Central memory CD8-positive, alpha-beta T cell (primary cell): ENCODE measurements around the gene ZC3H18.

Experiments used
- ATAC-seq: fragments of 150-1000 bp; cut with Tn5 transposase; replicated peaks from 2 replicates; pipeline ENCODE4 v1.10.0; 2022; ENCODE audit warnings: mild to moderate bottlenecking, moderate FRiP score, moderate number of reproducible peaks; ENCODE audit not compliant: poor library complexity, severe bottlenecking; ENCODE audit errors: extremely low read depth
- DNase-seq, 2 donors: peaks; one replicate each; pipeline ENCODE4 v3.0.0; 2021; ENCODE audit warnings: low spot score in 2 of 2
- H3K27ac Mint-ChIP-seq: one replicate; pipeline ENCODE4 v1.8.0; 2022; ENCODE audit warnings: low read depth, mild to moderate bottlenecking, moderate library complexity, mixed read lengths
- H3K27me3 Mint-ChIP-seq: one replicate; pipeline ENCODE4 v1.8.0; 2022; ENCODE audit warnings: mixed read lengths
- H3K36me3 Mint-ChIP-seq: one replicate; pipeline ENCODE4 v1.8.0; 2022; ENCODE audit warnings: mild to moderate bottlenecking, moderate library complexity, mixed read lengths; ENCODE audit not compliant: insufficient read depth
- H3K4me1 Mint-ChIP-seq: one replicate; pipeline ENCODE4 v1.8.0; 2022; ENCODE audit warnings: mixed read lengths
- H3K4me3 Mint-ChIP-seq: one replicate; pipeline ENCODE4 v1.8.0; 2022; ENCODE audit warnings: mild to moderate bottlenecking, moderate library complexity, mixed read lengths
- H3K9me3 Mint-ChIP-seq: one replicate; pipeline ENCODE4 v1.8.0; 2022; ENCODE audit warnings: mixed read lengths

The ZC3H18 gene

GRCh38 chr16:88631384-88631783 lies 61.2 kb downstream of the ZC3H18 start:
- ATAC-seq (no peak), DNase-seq (no peak)
- no peak overlapping the region for H3K4me3 Mint-ChIP-seq
- H3K9me3 Mint-ChIP-seq, result no peaks in the 10 kb centered on the region
- H3K36me3 Mint-ChIP-seq, result peaks cover 47% of the 10 kb centered on the region
- H3K4me1 Mint-ChIP-seq, result peaks cover 12% of the 10 kb centered on the region
- no peak overlapping the region for H3K27ac Mint-ChIP-seq
- H3K27me3 Mint-ChIP-seq, result no peaks in the 10 kb centered on the region

DNA sequence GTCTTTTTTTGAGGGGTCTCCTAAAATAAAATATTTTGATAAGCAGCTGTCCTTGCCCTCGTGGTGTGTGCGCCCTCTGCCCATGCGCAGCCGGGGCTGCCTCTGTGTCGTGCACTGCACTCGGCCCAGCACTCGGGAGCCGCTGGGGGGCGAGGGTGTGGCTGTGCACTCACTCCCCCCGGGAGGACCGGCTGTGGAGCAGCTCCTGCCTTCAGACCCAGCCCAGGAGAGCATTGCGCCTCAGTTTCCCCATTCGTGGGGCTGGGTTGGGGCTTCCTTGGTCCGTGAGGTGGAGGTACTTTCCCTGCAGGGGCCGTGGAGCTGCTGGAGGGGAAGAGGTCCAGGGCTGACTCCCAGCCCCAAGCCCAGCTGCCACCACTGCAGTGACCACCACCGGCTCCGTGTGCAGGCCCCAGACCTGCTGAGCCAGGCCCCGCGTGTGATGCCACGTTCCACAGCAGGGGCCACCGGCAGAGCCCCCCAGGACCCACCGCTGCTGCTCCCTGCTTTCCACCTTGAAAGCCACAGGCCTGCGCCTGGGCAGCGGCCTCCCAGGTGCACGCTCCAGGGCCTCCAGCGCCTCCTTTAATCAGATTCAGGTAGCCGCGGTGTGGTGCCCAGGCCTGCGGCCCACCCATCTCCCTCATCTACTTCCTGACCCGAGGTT lies 61.9 kb downstream of the ZC3H18 start:
- peaks cover 14% of the 10 kb centered on the region for H3K4me1 Mint-ChIP-seq

DNA sequence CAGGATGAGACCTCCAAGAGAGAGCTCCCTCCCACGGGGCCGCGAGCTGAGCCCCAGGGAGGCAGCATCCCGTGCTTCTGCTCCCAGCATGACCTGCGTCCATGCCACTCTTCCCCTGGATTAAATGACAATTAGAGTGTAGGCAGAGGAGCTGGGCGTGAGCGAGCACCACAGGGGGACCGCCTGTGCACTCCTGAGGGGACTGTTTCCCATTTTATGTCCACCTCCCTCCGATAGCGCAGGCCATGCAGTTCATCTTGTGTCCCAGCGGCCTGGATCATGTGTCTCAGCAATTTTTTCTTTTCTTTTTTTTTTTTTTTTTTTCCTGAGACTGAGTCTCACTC lies 62.4 kb downstream of the ZC3H18 start:
- ATAC-seq (no peak), DNase-seq (no peak)
- H3K36me3 Mint-ChIP-seq, result peaks cover 44% of the 10 kb centered on the region
- H3K4me3 Mint-ChIP-seq, result peak overlapping the region; percentile 13
- H3K4me1 Mint-ChIP-seq, result peaks cover 19% of the 10 kb centered on the region
- no peaks in the 10 kb centered on the region for H3K27me3 Mint-ChIP-seq
- H3K27ac Mint-ChIP-seq, result peak overlapping the region; percentile 74
- H3K9me3 Mint-ChIP-seq, result no peaks in the 10 kb centered on the region

More for the DNA sequence above, 61.9 kb downstream of the ZC3H18 start:
- H3K27ac Mint-ChIP-seq, result peak overlapping the region; percentile 74
- no peak for DNase-seq
- H3K9me3 Mint-ChIP-seq, result no peaks in the 10 kb centered on the region
- no peak for ATAC-seq
- peaks cover 45% of the 10 kb centered on the region for H3K36me3 Mint-ChIP-seq
- no peaks in the 10 kb centered on the region for H3K27me3 Mint-ChIP-seq
- peak overlapping the region; percentile 13 for H3K4me3 Mint-ChIP-seq

GRCh38 chr16:88633684-88634140 lies 63.5 kb downstream of the ZC3H18 start:
- H3K27me3 Mint-ChIP-seq, result no peaks in the 10 kb centered on the region
- H3K4me3 Mint-ChIP-seq, result peak overlapping the region; percentile 87
- peaks cover 43% of the 10 kb centered on the region for H3K36me3 Mint-ChIP-seq
- peak overlapping the region; percentile 74 for H3K27ac Mint-ChIP-seq
- peaks cover 31% of the 10 kb centered on the region for H3K4me1 Mint-ChIP-seq
- no peaks in the 10 kb centered on the region for H3K9me3 Mint-ChIP-seq
- peak; percentile 54 to 60 for DNase-seq
- ATAC-seq, result peak; percentile 47

DNA sequence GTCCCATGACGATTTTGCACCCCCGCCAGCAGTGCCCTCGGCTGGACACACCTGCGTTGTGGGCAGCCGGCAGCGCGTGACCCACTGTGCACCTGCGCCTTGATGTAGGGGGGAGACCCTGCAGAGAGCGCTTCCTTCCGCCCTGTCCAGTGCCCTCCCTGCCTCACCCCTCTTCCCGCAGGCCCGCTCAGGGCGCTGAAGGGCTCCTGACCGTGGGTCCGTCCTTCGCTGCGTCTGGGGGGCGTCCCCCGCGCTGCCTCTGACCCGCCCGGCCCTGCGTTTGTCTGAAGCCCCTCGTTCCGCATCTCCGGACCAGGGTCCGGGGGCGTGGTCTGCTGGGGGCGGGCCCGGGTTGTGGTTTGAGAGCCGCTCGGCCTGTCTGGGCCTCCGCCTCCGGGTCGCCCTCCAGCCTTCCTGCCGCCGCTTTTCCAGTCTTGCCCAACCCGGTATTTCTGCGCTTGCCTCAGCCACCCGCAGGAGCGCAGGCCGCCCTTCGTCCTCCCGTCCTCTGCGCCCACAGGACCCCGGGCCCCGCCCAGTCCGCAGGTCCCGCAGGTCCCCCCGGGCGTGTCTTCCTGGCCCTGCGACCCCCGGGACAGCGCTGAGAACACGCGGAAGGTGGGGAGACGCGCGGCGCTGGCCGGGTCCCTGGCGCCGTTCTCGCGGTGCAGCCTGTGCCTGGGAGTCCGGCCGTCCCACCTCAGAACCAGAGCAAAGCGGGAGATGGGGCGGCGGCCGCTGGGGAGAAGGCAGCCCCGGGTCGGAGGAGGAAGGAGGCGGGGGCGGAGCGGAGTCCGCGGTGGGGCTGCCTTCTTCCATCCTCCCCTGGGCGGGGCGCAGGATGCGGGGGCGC lies 64.2 kb downstream of the ZC3H18 start:
- Mint-ChIP-seq H3K27ac (peak overlapping the region; percentile 74), H3K4me3 (peak overlapping the region; percentile 87), H3K4me1 (peaks cover 33% of the 10 kb centered on the region), H3K27me3 (no peaks in the 10 kb centered on the region), H3K9me3 (no peaks in the 10 kb centered on the region), H3K36me3 (peaks cover 37% of the 10 kb centered on the region)
- peak; percentile 38 for ATAC-seq
- DNase-seq, result peak; percentile 54 to 55

DNA sequence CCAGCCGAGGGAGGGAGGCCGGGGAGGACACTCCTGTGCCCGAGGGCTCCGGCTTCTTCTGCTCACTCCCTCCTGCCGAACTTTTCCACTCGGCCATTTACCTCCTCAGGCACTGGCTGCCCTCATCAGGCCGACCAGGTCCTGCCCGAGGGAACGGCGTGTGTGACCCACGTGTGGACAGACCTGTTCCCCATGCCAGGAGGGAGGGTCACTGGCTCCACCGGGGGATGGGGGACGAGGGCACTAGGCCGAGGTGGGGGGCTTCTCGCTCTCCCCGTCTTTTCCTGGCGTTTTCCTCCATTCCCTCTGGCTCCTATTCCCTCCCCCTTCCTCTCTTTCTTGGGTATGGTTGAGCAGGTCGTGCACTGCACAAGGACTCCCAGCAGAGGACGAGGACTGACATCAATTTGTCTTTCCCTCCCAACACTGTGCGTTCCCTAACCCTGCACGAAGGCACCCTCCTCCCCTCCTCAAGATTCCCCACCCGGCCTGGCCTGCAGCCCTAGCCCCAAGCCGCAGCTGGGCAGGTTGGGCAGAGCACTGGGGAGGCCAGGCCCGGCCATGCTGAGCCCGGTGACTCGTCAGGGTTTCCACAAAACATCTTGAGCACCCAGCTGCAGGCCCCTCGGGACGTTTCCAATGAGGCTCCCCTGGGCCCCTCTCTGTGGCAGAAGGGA lies 64.9 kb downstream of the ZC3H18 start:
- ATAC-seq (no peak), DNase-seq (no peak)
- Mint-ChIP-seq H3K27me3 (peaks cover 3% of the 10 kb centered on the region), H3K4me1 (peaks cover 37% of the 10 kb centered on the region), H3K27ac (peak overlapping the region; percentile 74), H3K9me3 (no peaks in the 10 kb centered on the region), H3K36me3 (peaks cover 33% of the 10 kb centered on the region), H3K4me3 (peak overlapping the region; percentile 87)

DNA sequence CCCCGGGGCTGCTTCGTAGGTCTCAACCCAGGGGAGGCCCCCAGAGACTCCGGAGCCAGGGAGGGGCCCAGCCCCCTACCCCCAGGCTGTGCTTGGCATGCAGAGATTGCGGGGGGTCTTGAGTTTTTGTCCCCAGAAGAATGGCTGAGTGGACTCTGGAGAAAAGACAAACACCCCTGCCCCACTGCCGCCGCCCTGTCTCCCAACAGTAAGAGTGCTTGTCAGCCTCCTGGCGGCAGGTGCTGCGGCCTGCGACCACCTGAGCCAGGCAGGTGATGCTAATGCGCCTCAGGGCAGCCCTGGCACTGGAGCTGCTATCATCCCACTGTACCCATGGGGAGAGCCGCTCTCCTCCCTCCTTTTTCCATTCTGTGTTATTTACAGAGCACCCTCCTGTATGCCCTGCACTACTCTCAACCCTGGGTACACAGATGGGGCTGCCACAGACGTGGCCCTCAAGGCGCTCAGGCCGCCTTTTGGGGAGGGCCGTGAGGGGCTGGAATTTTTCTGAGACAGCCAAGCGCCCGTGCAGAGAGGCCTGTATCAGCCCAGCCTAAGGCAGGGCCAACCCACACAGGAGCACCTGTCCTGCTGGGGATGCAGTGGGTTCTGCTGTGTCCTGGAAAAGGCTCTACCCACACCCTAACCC lies 65.6 kb downstream of the ZC3H18 start:
- Mint-ChIP-seq H3K27me3 (peaks cover 9% of the 10 kb centered on the region), H3K27ac (peak overlapping the region; percentile 74), H3K9me3 (no peaks in the 10 kb centered on the region), H3K36me3 (peaks cover 37% of the 10 kb centered on the region), H3K4me1 (peaks cover 44% of the 10 kb centered on the region), H3K4me3 (peak overlapping the region; percentile 87)
- ATAC-seq (no peak), DNase-seq (no peak)

GRCh38 chr16:88636488-88637265 lies 66.5 kb downstream of the ZC3H18 start:
- Mint-ChIP-seq H3K9me3 (no peaks in the 10 kb centered on the region), H3K4me1 (peaks cover 45% of the 10 kb centered on the region), H3K27ac (peak overlapping the region; percentile 93), H3K4me3 (peak overlapping the region; percentile 47), H3K36me3 (peaks cover 33% of the 10 kb centered on the region), H3K27me3 (peaks cover 9% of the 10 kb centered on the region)
- DNase-seq (no peak), ATAC-seq (peak; percentile 10)

DNA sequence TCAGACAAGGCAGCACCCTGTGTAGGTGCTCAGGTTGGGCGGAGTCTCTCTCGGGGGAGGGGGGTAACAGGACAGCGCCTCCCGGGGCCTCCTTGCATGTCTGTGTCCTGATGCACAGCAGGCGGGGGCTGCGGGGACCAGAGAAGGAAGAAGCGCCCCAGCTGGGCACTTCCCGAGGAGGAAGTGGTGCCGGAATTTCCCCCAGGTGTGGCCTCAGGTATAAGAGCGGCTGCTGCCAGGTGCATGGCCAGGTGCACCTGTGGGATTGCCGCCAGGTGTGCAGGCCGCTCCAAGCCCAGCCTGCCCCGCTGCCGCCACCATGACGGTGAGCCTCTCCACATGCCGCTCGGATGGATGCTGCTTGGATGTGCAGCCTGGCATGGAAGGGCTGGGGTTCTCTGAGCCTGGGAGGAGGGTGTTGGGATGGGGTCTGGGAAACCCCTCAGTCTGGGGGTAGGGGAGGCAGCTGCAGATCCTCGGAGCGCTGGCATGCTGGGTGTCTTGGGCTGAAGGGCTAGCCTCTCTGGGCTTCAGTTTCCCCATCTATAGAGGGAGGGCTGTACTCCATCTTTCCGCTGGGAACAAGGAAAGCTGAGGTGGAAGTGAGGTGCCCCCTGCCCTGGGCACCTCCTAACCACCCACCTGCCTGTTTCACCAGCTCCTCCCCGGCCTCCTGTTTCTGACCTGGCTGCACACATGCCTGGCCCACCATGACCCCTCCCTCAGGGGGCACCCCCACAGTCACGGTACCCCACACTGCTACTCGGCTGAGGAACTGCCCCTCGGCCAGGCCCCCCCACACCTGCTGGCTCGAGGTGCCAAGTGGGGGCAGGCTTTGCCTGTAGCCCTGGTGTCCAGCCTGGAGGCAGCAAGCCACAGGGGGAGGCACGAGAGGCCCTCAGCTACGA lies 68.4 kb downstream of the ZC3H18 start, which contains the start of gene IL17C:
IL17C (plus strand) TSS at position 250 of the 908 bp plus-strand sequence; CDS start at position 320, 70 bp downstream.
- no peak for DNase-seq

GRCh38 chr16:88639231-88640038 lies 69.2 kb downstream of the ZC3H18 start:
- peak overlapping the region; percentile 6 for H3K4me3 Mint-ChIP-seq
- H3K4me1 Mint-ChIP-seq, result peaks cover 54% of the 10 kb centered on the region
- no peak for ATAC-seq

More for the DNA sequence above, 68.4 kb downstream of the ZC3H18 start, which contains the start of gene IL17C:
- Mint-ChIP-seq H3K4me3 (peak within 1 kb of the TSS; percentile 47), H3K9me3 (no peaks in the 10 kb centered on the region), H3K27me3 (peaks cover 9% of the 10 kb centered on the region), H3K4me1 (peaks cover 53% of the 10 kb centered on the region), H3K27ac (peak within 1 kb of the TSS; percentile 93), H3K36me3 (peaks cover 38% of the 10 kb centered on the region)
- ATAC-seq, result no peak

More at GRCh38 chr16:88639231-88640038, 69.2 kb downstream of the ZC3H18 start:
- peaks cover 37% of the 10 kb centered on the region for H3K36me3 Mint-ChIP-seq
- H3K9me3 Mint-ChIP-seq, result no peaks in the 10 kb centered on the region
- DNase-seq, result no peak
- H3K27me3 Mint-ChIP-seq, result peaks cover 9% of the 10 kb centered on the region
- H3K27ac Mint-ChIP-seq, result peak overlapping the region; percentile 76
